Heart left ventricle (tissue), 16 donors: ENCODE measurements around the gene ALG6. TPM values are rescaled to one million over a fixed set of nuclear protein-coding genes. Genes with fewer than 3 reads are reported as not detected.
A peak's percentile ranks its signal among the peaks of the same experiment; 100 is the strongest.

Experiments used
- ATAC-seq, 4 donors: fragments of 200-7000 bp; cut with Tn5 transposase; one replicate each; pipeline ENCODE4 v1.9.1; 2020 to 2022; ENCODE audit warnings: moderate library complexity in 4 of 4, mild to moderate bottlenecking in 3 of 4, moderate number of reproducible peaks in 1 of 4
- DNase-seq, 5 donors: peaks; one replicate each; pipeline ENCODE4 v3.0.0-alpha.2; 2020
- H3K27ac ChIP-seq, 12 donors: fragments of 200-600 bp; sonication (generic) in 4 of 12; one replicate each; pipeline versions ENCODE4 v1.5.0 to v1.8.0; 2016 to 2022; ENCODE audit warnings: mild to moderate bottlenecking in 2 of 12
- H3K27me3 ChIP-seq, 9 donors: fragments of 200-600 bp; sonication (generic) in 2 of 9; one replicate each; pipeline versions ENCODE4 v1.5.1 to v1.8.0; 2016 to 2022; ENCODE audit warnings: mild to moderate bottlenecking in 3 of 9
- H3K36me3 ChIP-seq, 9 donors: fragments of 200-600 bp; sonication (generic) in 2 of 9; one replicate each; pipeline versions ENCODE4 v1.5.0 to v1.8.0; 2018 to 2022; ENCODE audit warnings: mild to moderate bottlenecking in 2 of 9
- H3K4me1 ChIP-seq, 12 donors: fragments of 200-600 bp; sonication (generic) in 4 of 12; one replicate each; pipeline versions ENCODE4 v1.5.0 to v1.8.0; 2016 to 2022; ENCODE audit warnings: mild to moderate bottlenecking in 3 of 12
- H3K4me3 ChIP-seq, 12 donors: fragments of 200-600 bp; sonication (generic) in 4 of 12; one replicate each; pipeline versions ENCODE4 v1.5.0 to v1.8.0; 2017 to 2022; ENCODE audit warnings: mild to moderate bottlenecking in 9 of 12, moderate library complexity in 4 of 12
- H3K9me3 ChIP-seq, 12 donors: fragments of 200-600 bp; sonication (generic) in 4 of 12; one replicate each; pipeline versions ENCODE4 v1.5.0 to v1.8.0; 2016 to 2022; ENCODE audit warnings: mild to moderate bottlenecking in 1 of 12
- POLR2A ChIP-seq, 2 donors: fragments of 450-650 bp; IDR thresholded peaks; one replicate each; pipeline ENCODE4 v1.6.1; 2017; ENCODE audit warnings: antibody characterized with exemption in 2 of 2, mild to moderate bottlenecking in 2 of 2, moderate library complexity in 2 of 2
- WGBS, 4 donors: extraction: QIAGEN DNeasy Blood & Tissue Kit in 2 of 4; methylation state at CpG; one replicate each; pipeline versions ENCODE4 v1.1.5 to v1.1.7; 2013 to 2018; 5-methylcytosine and 5-hydroxymethylcytosine counted together
- intact Hi-C, 10 donors: fragments of 100-400 bp; cut with DNase I; formaldehyde crosslinking; loops; one replicate each; pipeline versions ENCODE4 v1.11.1 to v1.14.2; 2022
- microRNA-seq, 4 donors: library from miRNA; unstranded; fragments of <30 nt; microRNA quantifications; one replicate each; pipeline versions ENCODE4 to v1.2.0, GENCODE V29; 2017 to 2020
- polyA plus RNA-seq, 2 donors: library from polyadenylated mRNA; stranded (reverse); fragments of 200-250 nt; gene quantifications; one replicate each; pipeline ENCODE4 v1.2.3, GENCODE V29; 2013
- total RNA-seq, 9 donors: library from RNA; depleted of rRNA in 2 of 9; stranded (reverse); fragments of >200 nt in 2 of 9; fragmentation: NEBNext Ultra II Directional in 3 of 9; extraction: Animal tissue kit (Norgen Biotek cat#: 25700) in 3 of 9; gene quantifications; one replicate each; pipeline versions ENCODE4 v1.1.0 to v1.2.4, GENCODE V29; 2016 to 2023
- TF ChIP-seq, protein P1 (sequence below), 12 donors: fragments of 200-600 bp; sonication (generic) in 4 of 12; IDR thresholded peaks; one replicate each; pipeline versions ENCODE4 v1.5.0 to v1.8.0; 2018 to 2022; ENCODE audit warnings: antibody characterized with exemption in 12 of 12, mild to moderate bottlenecking in 5 of 12
- donor health status: ischemic (EF 13 %, LVEDD 7.1; RV severe dilation, severe dysfunction).
- donor health status: healthy with polysubstance abuse.
- donor health status: DM: no; HTN: yes; CAD: no.
- donor health status: DM: no; HTN: no; CAD: no.
- donor health status: ischemic (EF 25% LVEDD 6.9; RV normal size, moderate dysfunction).
- donor health status: ischemic (EF 25% LVEDD 5.7; RV mildly dilated, moderate dysfunction).
- donor health status: healthy.
- donor health status: DM: yes; HTN: yes; CAD: no.
- donor health status: ischemic (EF 35%, LVEDD 5.7; RV mildly dilated, moderate dysfunction).
- donor health status: nonischemic (EF 11% LVEDD 7.7; RV severe dilation, severe dysfunction).
- donor health status: DM: yes; HTN: yes; CAD: no.
- donor health status: PGD.
- donor health status: ischemic (EF 29% LVEDD 5.4; RV normal size, mild dysfunction).
- donor health status: nonischemic (EF 23%, LVEDD 6.1; RV moderate dilation, normal function).

Gene ALG6
- total and polyA plus RNA-seq, 11 donors = 3.0 to 7.6 (median 4.3) TPM

DNA sequence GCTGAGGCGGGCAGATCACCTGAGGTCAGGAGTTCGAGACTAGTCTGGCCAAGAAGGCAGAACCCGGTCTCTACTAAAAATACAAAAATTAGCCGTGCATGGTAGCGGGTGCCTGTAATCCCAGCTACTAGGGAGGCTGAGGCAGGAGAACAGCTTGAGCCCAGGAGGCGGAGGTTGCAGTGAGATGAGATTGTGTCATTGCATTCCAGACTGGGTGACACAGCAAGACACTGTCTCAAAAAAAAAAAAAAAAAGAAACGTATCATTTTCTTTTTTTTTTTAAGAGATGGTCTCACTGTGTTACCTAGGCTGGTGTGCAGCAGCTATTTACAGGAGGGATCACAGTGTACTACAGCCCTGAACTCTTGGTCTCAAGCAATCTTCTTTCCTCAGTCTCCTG, 108.3 kb downstream of the ALG6 start:
- TF ChIP-seq POLR2A (IDR thresholded peaks at IDR 0.05) = no peak
- 87 to 95% (median 90%) methylated on average over 7 of the region's 7 CpGs for WGBS, 4 donors
- no peak overlapping the region for H3K27ac ChIP-seq
- intact Hi-C loops = no loop called here
- H3K4me1 ChIP-seq = no peaks in the 10 kb centered on the region
- H3K27me3 ChIP-seq = no peaks in the 10 kb centered on the region
- peaks cover 0 to 7% (median 0%) of the 10 kb centered on the region in 9 donors for H3K36me3 ChIP-seq
- no peak overlapping the region for H3K4me3 ChIP-seq
- peaks cover 0 to under 1% (median 0%) of the 10 kb centered on the region in 12 donors for H3K9me3 ChIP-seq
- no peak for ATAC-seq
- no peak for DNase-seq

DNA sequence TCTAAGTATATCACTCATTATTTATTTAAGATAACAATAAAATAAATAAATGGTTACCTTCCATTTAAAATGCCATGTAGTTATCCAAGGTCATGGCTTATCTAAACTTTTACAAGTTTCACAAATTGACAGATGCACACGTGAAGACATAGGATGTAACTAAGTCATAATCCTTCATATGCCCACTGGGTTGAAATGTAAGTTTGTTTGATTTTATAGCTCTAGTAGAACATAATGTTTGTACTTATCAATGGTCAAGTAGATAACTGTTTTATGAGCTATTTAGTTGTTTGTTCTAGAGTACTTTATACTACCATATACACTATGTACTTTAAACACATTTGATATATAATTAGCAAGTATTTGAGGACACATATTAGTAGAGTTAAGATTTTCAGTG, 112.6 kb downstream of the ALG6 start:
- ATAC-seq = no peak

DNA sequence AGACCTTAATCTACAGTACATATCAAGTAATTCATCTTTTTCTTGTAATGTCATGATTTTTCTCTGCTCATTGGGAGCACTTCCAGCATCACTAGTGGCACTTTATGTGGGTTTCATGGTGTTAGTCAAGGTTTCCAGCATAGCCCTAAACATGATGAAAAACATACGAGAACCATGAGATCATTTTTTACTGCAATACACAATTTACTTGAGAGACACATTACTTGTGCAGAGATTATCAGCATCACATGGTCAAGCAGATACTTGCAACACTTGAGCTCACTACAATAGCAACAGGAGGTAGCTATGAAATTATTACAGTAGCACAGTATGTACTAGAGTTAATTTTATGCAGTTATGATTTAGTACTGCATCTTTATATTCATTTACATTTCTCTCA, 119.2 kb downstream of the ALG6 start:
- Histone ChIP-seq H3K4me3 (no peak overlapping the region), H3K27me3 (no peaks in the 10 kb centered on the region), H3K27ac (no peak overlapping the region), H3K9me3 (no peaks in the 10 kb centered on the region), H3K4me1 (peaks cover 0 to 10% (median 0%) of the 10 kb centered on the region in 12 donors), H3K36me3 (no peaks in the 10 kb centered on the region)
- no peak for TF ChIP-seq POLR2A (IDR thresholded peaks at IDR 0.05)
- intact Hi-C loops = no loop called here
- peak; percentile 27 to 86 (median 60) for ATAC-seq
- no peak for DNase-seq
- 53 to 81% (median 63%) methylated on average over 1 of the region's 1 CpG for whole genome bisulfite sequencing, 4 donors

More for the DNA sequence above, 112.6 kb downstream of the ALG6 start:
- Histone ChIP-seq H3K4me3 (no peak overlapping the region), H3K9me3 (no peaks in the 10 kb centered on the region), H3K27me3 (no peaks in the 10 kb centered on the region), H3K36me3 (peaks cover 0 to 7% (median 0%) of the 10 kb centered on the region in 9 donors), H3K27ac (no peak overlapping the region), H3K4me1 (no peaks in the 10 kb centered on the region)
- intact Hi-C loops = no loop called here
- TF ChIP-seq, protein P1, sequence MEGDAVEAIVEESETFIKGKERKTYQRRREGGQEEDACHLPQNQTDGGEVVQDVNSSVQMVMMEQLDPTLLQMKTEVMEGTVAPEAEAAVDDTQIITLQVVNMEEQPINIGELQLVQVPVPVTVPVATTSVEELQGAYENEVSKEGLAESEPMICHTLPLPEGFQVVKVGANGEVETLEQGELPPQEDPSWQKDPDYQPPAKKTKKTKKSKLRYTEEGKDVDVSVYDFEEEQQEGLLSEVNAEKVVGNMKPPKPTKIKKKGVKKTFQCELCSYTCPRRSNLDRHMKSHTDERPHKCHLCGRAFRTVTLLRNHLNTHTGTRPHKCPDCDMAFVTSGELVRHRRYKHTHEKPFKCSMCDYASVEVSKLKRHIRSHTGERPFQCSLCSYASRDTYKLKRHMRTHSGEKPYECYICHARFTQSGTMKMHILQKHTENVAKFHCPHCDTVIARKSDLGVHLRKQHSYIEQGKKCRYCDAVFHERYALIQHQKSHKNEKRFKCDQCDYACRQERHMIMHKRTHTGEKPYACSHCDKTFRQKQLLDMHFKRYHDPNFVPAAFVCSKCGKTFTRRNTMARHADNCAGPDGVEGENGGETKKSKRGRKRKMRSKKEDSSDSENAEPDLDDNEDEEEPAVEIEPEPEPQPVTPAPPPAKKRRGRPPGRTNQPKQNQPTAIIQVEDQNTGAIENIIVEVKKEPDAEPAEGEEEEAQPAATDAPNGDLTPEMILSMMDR (IDR thresholded peaks at IDR 0.05) = no peak
- no peak for TF ChIP-seq POLR2A (IDR thresholded peaks at IDR 0.05)
- DNase-seq = no peak
- WGBS, 4 donors = 78 to 89% (median 79%) methylated on average over 1 of the region's 1 CpG

DNA sequence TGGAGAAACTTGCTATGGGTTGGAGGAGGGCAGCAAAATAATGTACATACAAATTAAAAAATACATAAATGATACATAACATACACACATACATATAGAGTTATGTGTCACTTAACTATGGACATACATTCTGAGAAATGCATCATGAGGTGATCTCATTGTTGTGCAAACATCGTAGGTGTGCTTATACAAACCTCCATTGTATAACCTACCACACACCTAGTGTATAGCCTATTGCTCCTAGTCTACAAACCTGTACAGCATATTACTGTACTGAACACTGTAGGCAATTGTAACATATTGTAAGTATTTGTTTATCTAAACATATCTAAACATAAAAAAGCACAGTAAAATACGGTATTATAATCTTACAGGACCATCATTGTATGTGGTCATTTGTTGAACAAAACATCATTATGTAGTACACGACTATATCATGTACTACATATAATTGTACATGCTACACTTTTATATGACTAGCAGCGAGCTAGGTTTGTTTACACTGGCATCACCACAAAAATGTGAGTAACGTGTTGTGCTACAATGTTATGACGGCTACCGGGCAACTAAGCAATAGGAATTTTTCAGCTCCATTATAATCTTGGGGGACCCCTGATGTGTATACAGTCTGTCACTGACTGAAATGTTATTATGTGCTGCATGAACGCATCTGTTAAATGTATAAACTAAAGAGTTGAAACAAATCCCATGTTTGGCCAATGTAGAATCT, 120.1 kb downstream of the ALG6 start:
- no peaks in the 10 kb centered on the region for H3K36me3 ChIP-seq
- H3K27ac ChIP-seq = peak overlapping the region in 9 of 12 donors; percentile 26 to 89 (median 66)
- peaks cover 0 to 10% (median 0%) of the 10 kb centered on the region in 12 donors for H3K4me1 ChIP-seq
- 73 to 81% (median 78%) methylated on average over 8 of the region's 8 CpGs for WGBS, 4 donors
- peak; percentile 46 to 95 (median 73) for ATAC-seq
- no peak for TF ChIP-seq POLR2A (IDR thresholded peaks at IDR 0.05)
- TF ChIP-seq, protein P1 (IDR thresholded peaks at IDR 0.05) = no peak
- intact Hi-C loops = no loop called here
- DNase-seq = no peak
- peak overlapping the region in 8 of 12 donors; percentile 27 to 51 (median 42) for H3K4me3 ChIP-seq
- no peaks in the 10 kb centered on the region for H3K9me3 ChIP-seq
- H3K27me3 ChIP-seq = no peaks in the 10 kb centered on the region

Small RNA genes lying within 50 kb of the gene (microRNA-seq; reads per million reads assigned to microRNA genes)
- 0 reads per million in 4 donors for gene MIR6068

Other genes starting within 250 kb of the ALG6 start
- under 1 TPM in 8 of 9 donors, not detected in 1; 0.12 to 0.81 (median 0.34) TPM for gene FOXD3, start 45.1 kb upstream of the ALG6 start, total RNA-seq
- gene FOXD3, start 45.1 kb upstream of the ALG6 start, polyA plus RNA-seq = under 1 TPM; 0.03 to 0.19 TPM
- gene ITGB3BP, start 155.6 kb downstream of the ALG6 start, total RNA-seq = 10 to 100 TPM in 5 of 9 donors, 1 to 10 TPM in 4; 2.0 to 17.2 (median 10.1) TPM
- 1 to 10 TPM; 5.8 to 6.4 TPM for gene ITGB3BP, start 155.6 kb downstream of the ALG6 start, polyA plus RNA-seq
- 10 to 100 TPM in 2 of 9 donors, 1 to 10 TPM in 7; 3.4 to 10.7 (median 7.9) TPM for gene EFCAB7, start 155.9 kb downstream of the ALG6 start, total RNA-seq
- 1 to 10 TPM; 3.2 to 5.4 TPM for gene EFCAB7, start 155.9 kb downstream of the ALG6 start, polyA plus RNA-seq
- 100 to 1,000 TPM; 180 to 419 (median 269) TPM for gene PGM1, start 225.8 kb downstream of the ALG6 start, total RNA-seq
- 100 to 1,000 TPM in 1 of 2 donors, 10 to 100 TPM in 1; 51.4 to 119 TPM for gene PGM1, start 225.8 kb downstream of the ALG6 start, polyA plus RNA-seq